Tibial artery (tissue), 4 donors: Measurements from ENCODE around the gene TMEM161B.
"Not testable (repeated sequence)": the region's sequence is repeated elsewhere in the genome, so short reads cannot be mapped to it uniquely, and the experiment has no call there.

Source experiments
- DNase-seq, 2 donors: peaks; one replicate each; pipeline ENCODE4 v3.0.0-alpha.2; 2019
- H3K27ac ChIP-seq, 2 donors: fragments of 200-600 bp; sonication (generic) in 1 of 2; 1 replicate in 1 of 2; 2 replicates in 1 of 2; pipeline ENCODE4 v1.5.1; 2018 to 2019; ENCODE audit warnings: mild to moderate bottlenecking in 1 of 2
- H3K27me3 ChIP-seq, 2 donors: fragments of 200-600 bp; sonication (generic) in 1 of 2; one replicate each; pipeline versions ENCODE4 v1.5.1 to v1.6.0; 2016 to 2019
- H3K36me3 ChIP-seq, 3 donors: fragments of 200-600 bp; sonication (generic) in 2 of 3; one replicate each; pipeline ENCODE4 v1.5.1; 2016 to 2019; ENCODE audit warnings: mild to moderate bottlenecking in 2 of 3
- H3K4me1 ChIP-seq, 4 donors: fragments of 200-600 bp; sonication (generic) in 2 of 4; 1 replicate in 3 of 4; 2 replicates in 1 of 4; pipeline ENCODE4 v1.5.1; 2016 to 2019
- H3K4me3 ChIP-seq, 2 donors: fragments of 200-600 bp; sonication (generic) in 1 of 2; 1 replicate in 1 of 2; 2 replicates in 1 of 2; pipeline ENCODE4 v1.5.1; 2018 to 2019; ENCODE audit warnings: mild to moderate bottlenecking in 2 of 2
- H3K9me3 ChIP-seq, 3 donors: fragments of 200-600 bp; sonication (generic) in 1 of 3; one replicate each; pipeline ENCODE4 v1.5.1; 2016 to 2019
- intact Hi-C: fragments of 100-400 bp; cut with DNase I; formaldehyde crosslinking; loops from one replicate; pipeline ENCODE4 v1.15.0; 2023; ENCODE audit warnings: low total_unique reads
- TF ChIP-seq, protein P1 (sequence below), 2 experiments: fragments of 200-600 bp in 1 of 2; fragments of 450-650 bp in 1 of 2; IDR thresholded peaks; one replicate each; pipeline ENCODE4 v1.5.1; 2017 to 2019; ENCODE audit warnings: antibody characterized with exemption in 2 of 2, mild to moderate bottlenecking in 1 of 2, moderate library complexity in 1 of 2

The TMEM161B gene

DNA sequence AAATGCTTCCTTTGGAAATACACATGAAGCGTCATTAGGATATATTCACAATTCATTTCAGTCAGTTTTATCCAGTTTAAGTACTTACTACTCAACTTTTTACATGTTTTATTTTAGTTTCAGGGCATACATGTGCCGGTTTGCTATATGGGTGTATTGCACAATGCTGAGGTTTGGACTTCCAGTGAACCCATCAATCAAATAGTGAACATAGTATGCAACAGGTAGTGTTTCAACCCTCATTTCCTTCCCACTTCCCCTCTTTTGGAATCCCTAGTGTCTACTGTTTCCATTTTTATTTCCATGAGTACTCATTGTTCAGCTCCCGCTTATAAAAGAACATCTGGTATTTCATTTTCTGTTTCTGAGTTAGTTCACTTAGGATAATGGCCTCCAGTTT is 74.7 kb downstream of the TMEM161B start:
- peaks cover 26 to 69% (median 50%) of the 10 kb centered on the region in 3 donors for H3K36me3 ChIP-seq

DNA sequence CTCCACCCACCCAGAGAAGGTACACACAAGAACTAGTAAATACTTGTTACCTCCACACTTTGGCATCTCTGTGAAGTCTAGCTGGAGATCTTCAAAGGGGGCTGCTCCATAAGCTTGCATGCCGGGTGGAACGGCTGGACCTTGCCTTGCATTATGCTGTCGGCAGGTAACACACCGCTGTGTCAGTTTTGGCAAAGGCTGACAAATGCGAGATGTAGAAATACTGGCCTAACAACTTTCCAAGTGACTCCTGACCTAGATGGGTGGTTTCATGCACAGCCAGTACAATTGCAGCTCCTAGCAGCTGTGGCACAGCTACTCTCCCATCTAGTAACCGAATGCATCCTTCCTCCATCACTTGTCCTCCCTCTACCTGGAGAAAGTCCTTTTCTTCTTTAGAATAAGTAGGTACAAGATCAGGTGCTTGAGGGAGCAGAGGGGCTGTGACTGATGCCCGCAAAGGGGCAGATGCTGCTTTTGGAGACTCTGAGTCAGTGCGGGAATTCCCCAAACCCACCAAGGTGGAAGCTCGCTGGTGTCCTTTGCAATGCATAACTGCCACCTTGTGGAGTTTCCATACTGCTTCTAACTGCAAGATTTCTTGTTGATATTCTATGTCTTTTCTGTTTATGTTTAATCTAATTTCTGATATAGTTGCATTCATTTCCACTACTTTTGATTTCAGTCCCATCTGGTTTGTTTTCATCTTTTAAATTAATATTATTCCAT is 78.4 kb downstream of the TMEM161B start:
- Histone ChIP-seq H3K36me3 (peaks cover 29 to 54% (median 32%) of the 10 kb centered on the region in 3 donors), H3K27me3 (no peaks in the 10 kb centered on the region), H3K27ac (no peak overlapping the region), H3K9me3 (peaks cover 4 to 29% (median 27%) of the 10 kb centered on the region in 3 donors), H3K4me3 (no peak overlapping the region), H3K4me1 (no peaks in the 10 kb centered on the region)
- DNase-seq, result no peak
- TF ChIP-seq, protein P1, sequence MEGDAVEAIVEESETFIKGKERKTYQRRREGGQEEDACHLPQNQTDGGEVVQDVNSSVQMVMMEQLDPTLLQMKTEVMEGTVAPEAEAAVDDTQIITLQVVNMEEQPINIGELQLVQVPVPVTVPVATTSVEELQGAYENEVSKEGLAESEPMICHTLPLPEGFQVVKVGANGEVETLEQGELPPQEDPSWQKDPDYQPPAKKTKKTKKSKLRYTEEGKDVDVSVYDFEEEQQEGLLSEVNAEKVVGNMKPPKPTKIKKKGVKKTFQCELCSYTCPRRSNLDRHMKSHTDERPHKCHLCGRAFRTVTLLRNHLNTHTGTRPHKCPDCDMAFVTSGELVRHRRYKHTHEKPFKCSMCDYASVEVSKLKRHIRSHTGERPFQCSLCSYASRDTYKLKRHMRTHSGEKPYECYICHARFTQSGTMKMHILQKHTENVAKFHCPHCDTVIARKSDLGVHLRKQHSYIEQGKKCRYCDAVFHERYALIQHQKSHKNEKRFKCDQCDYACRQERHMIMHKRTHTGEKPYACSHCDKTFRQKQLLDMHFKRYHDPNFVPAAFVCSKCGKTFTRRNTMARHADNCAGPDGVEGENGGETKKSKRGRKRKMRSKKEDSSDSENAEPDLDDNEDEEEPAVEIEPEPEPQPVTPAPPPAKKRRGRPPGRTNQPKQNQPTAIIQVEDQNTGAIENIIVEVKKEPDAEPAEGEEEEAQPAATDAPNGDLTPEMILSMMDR (IDR thresholded peaks at IDR 0.05), result no peak
- intact Hi-C loops, result no loop called here

More for the DNA sequence above, 74.7 kb downstream of the TMEM161B start:
- Histone ChIP-seq H3K4me3 (no peak overlapping the region), H3K27ac (no peak overlapping the region), H3K4me1 (no peaks in the 10 kb centered on the region), H3K9me3 (peaks cover 0 to 15% (median 15%) of the 10 kb centered on the region in 3 donors), H3K27me3 (no peaks in the 10 kb centered on the region)
- TF ChIP-seq, protein P1 (IDR thresholded peaks at IDR 0.05), result no peak
- no peak for DNase-seq
- intact Hi-C loops, result no loop called here

- H3K36me3 ChIP-seq, result peaks cover 28 to 48% (median 30%) of the 10 kb centered on the region in 3 donors
- DNase-seq, H3K4me3 ChIP-seq, H3K4me1 ChIP-seq, intact Hi-C loops, H3K27ac ChIP-seq, H3K27me3 ChIP-seq: not testable (repeated sequence)
- peaks cover 4 to 29% (median 27%) of the 10 kb centered on the region in 3 donors for H3K9me3 ChIP-seq
Observed at GRCh38 chr5:88189484-88189883, 79.2 kb downstream of the TMEM161B start.

DNA sequence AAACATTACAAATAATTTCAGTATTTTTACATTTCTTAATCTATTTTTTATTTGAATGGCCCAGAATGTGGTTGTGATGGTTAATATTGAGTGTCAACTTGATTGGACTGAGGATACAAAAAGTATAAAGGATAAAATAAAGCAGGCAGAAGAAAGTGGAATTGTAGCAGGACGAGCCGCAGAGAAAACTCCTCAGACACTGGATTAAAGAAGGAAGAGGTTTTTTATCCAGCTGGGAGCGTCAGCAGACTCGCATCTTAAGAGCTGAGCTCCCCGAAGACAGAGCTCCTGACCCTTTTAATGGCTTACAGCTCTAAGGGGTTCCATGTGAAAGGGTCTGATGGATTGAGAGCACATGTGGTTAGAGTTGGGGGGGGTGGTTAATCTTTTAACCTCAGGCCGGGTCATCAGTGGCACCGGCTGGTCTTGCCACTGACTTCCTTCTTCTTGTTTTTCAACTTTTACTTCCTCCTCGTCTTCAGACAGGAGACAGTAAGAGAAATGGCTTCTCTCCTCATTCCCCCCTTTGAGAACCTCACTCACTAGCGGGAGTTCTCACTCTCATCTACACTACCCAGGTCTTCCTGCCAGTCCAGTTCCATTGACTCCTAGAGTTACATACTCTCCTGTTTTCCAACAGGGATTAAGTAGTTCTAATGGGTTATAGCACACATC is 80.0 kb downstream of the TMEM161B start:
- peaks cover 20 to 39% (median 22%) of the 10 kb centered on the region in 3 donors for H3K36me3 ChIP-seq
- TF ChIP-seq, protein P1 (IDR thresholded peaks at IDR 0.05), result no peak
- intact Hi-C loops, result no loop called here
- peaks cover 4 to 29% (median 27%) of the 10 kb centered on the region in 3 donors for H3K9me3 ChIP-seq
- no peak overlapping the region for H3K27ac ChIP-seq
- H3K4me1 ChIP-seq, result no peaks in the 10 kb centered on the region
- no peak for DNase-seq
- no peak overlapping the region for H3K4me3 ChIP-seq
- H3K27me3 ChIP-seq, result no peaks in the 10 kb centered on the region

DNA sequence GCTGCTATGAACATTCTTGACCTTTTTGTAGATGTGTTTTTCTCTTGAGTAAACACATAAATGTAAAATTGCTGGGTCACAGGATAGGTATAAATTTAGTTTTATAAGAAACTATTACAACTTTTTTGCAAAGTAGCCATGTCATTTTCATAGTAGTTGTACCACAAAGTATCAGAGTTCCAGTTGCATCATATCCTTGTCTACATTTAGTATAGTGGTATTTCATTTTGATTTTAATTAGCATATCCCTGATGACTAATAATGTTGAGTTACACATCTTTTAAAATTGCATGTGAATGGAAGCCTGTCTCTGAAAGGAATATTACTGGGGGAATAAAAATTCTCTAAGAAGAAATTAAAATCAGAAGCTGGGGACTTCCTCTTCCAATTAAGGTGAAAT is 85.4 kb downstream of the TMEM161B start:
- TF ChIP-seq, protein P1 (IDR thresholded peaks at IDR 0.05), result no peak
- H3K4me3 ChIP-seq, result no peak overlapping the region
- H3K36me3 ChIP-seq, result peaks cover 0 to under 1% (median 0%) of the 10 kb centered on the region in 3 donors
- no peak for DNase-seq
- no peaks in the 10 kb centered on the region for H3K4me1 ChIP-seq
- H3K27ac ChIP-seq, result no peak overlapping the region
- H3K27me3 ChIP-seq, result no peaks in the 10 kb centered on the region
- H3K9me3 ChIP-seq, result peaks cover 0 to 9% (median 6%) of the 10 kb centered on the region in 3 donors
- intact Hi-C loops, result no loop called here

DNA sequence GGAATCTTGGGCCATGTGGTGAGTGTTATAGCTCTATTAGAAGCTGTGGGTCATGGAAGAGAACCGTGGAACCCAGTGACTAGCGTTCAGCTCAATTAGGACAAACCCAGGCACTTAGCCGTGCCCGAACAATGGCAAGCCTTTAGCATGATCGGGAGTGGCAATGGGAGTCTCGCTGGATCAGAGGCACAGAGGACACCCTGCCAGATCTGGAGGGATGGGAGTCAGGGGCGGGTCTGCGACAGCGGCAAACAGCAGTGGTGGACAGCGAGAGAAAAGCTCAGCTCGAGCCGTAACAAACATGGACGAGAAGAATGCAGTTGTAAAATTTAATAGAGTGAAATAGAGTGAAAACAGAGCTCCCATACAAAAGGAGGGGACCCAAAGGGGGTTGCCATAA is 91.2 kb downstream of the TMEM161B start:
- H3K27me3 ChIP-seq, intact Hi-C loops, DNase-seq, H3K4me1 ChIP-seq, H3K36me3 ChIP-seq, H3K9me3 ChIP-seq, H3K4me3 ChIP-seq, H3K27ac ChIP-seq: not testable (repeated sequence)
